ENCODE measurements around the gene TBX15. TPM values are rescaled to one million over a fixed set of nuclear protein-coding genes. Genes with fewer than 3 reads are reported as not detected.

TBX15 gene
- total and polyA plus RNA-seq, 9 of the 15 experiments (the other 6 are each of a cell fraction or from before 2014, with no cell fraction given): 0.03 to 3.4 (median 2.3) TPM

DNA sequence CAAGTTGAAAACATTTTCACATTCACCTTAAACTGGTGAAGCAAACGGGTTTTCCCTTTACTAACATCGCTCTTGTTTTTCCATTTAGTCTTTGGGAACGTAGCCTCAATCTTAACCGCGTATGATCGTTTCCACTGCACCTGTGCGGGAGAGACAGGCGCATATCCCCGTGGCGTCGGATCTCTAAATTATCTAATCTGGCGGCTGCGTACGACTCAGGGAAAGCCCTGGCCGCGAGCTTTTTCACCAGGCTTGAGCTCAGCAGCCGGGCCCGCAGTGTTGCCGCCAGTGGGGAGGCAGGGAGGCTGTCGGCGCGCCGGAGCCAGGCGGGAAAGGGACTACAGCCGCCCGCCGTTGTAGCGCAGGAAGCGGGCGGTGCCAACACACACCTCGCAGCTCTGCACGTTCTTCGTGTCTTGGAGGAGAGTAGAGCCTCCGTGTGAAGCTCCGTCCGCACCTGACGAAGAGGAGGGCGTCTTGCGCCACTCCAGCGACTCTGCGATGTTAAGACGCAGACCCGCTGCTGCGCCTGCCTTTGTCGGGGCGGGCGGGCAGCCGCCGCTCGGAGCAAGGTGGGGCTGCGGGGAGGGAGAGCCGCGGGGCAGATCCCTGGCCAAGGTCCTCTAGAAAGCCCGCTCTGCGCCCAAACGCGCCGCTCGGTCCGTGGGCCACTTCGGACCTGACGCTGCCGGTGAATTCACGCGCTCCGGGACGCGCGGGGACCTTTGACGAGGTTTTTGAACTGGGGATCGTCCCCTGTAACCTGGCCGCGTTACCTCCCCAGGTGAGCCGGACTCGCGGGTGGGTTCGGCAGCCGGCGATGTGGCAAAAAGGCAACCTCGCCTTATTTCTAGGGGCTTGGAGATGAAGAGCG is 18.5 kb upstream of the TBX15 start (continued):
- TF ChIP-seq FOXK2 (conservative IDR thresholded peaks at IDR 0.05 in 1 of 2, IDR thresholded peaks at IDR 0.05 in 1 of 2; ENCODE audit: low read depth in 2 of 2) (no peak), PRDM10 (IDR thresholded peaks at IDR 0.05; ENCODE audit: partially characterized antibody) (no peak), ZNF589 (CRISPR knock-in tag; IDR thresholded peaks at IDR 0.05; ENCODE audit: low read depth) (no peak), FOS (IDR thresholded peaks at IDR 0.05; ENCODE audit: extremely low read depth, insufficient read length) (no peak), PYGO2 (tag; IDR thresholded peaks at IDR 0.05) (no peak), ZBTB9 (CRISPR knock-in tag; IDR thresholded peaks at IDR 0.05) (no peak), KHSRP (IDR thresholded peaks at IDR 0.05) (no peak), ZMIZ1 (IDR thresholded peaks at IDR 0.05; ENCODE audit: low read depth in 2 of 2, low read length in 2 of 2) (no peak)
- TF ChIP-seq, protein P1, sequence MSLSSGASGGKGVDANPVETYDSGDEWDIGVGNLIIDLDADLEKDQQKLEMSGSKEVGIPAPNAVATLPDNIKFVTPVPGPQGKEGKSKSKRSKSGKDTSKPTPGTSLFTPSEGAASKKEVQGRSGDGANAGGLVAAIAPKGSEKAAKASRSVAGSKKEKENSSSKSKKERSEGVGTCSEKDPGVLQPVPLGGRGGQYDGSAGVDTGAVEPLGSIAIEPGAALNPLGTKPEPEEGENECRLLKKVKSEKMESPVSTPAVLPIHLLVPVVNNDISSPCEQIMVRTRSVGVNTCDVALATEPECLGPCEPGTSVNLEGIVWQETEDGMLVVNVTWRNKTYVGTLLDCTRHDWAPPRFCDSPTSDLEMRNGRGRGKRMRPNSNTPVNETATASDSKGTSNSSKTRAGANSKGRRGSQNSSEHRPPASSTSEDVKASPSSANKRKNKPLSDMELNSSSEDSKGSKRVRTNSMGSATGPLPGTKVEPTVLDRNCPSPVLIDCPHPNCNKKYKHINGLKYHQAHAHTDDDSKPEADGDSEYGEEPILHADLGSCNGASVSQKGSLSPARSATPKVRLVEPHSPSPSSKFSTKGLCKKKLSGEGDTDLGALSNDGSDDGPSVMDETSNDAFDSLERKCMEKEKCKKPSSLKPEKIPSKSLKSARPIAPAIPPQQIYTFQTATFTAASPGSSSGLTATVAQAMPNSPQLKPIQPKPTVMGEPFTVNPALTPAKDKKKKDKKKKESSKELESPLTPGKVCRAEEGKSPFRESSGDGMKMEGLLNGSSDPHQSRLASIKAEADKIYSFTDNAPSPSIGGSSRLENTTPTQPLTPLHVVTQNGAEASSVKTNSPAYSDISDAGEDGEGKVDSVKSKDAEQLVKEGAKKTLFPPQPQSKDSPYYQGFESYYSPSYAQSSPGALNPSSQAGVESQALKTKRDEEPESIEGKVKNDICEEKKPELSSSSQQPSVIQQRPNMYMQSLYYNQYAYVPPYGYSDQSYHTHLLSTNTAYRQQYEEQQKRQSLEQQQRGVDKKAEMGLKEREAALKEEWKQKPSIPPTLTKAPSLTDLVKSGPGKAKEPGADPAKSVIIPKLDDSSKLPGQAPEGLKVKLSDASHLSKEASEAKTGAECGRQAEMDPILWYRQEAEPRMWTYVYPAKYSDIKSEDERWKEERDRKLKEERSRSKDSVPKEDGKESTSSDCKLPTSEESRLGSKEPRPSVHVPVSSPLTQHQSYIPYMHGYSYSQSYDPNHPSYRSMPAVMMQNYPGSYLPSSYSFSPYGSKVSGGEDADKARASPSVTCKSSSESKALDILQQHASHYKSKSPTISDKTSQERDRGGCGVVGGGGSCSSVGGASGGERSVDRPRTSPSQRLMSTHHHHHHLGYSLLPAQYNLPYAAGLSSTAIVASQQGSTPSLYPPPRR (CRISPR knock-in tag; IDR thresholded peaks at IDR 0.05; ENCODE audit: borderline replicate concordance): no peak
